OCI-LY1 (cell line): ENCODE data around the gene IL18.
"Not testable (repeated sequence)": the region's sequence is repeated elsewhere in the genome, so short reads cannot be mapped to it uniquely, and the experiment has no call there.

Experiments
- CTCF ChIP-seq: fragments of 200-600 bp; sonication (generic), shearing (Covaris generic); IDR thresholded peaks from 2 replicates; pipeline ENCODE4 v1.5.1; 2017; ENCODE audit warnings: mild to moderate bottlenecking, antibody characterized with exemption, low read length, moderate library complexity, mixed read lengths
- EZH2 ChIP-seq: fragments of 200-600 bp; sonication (generic), shearing (Covaris generic); IDR thresholded peaks from 2 replicates; pipeline ENCODE4 v1.8.0; 2017; ENCODE audit warnings: borderline replicate concordance, mixed run types, mild to moderate bottlenecking, antibody characterized with exemption, low read length, moderate library complexity, mixed read lengths

GRCh38 chr11:112199101-112199500, 35.2 kb upstream of the IL18 start:
- not testable (repeated sequence) for TF ChIP-seq CTCF, EZH2
